Hematopoietic multipotent progenitor cell treated with erythropoietin and hydrocortisone succinate and interleukin-3 and kit ligand, for 8 days (in vitro differentiated cells): ENCODE data around the gene TP53I3.
A peak's percentile ranks its signal among the peaks of the same experiment; 100 is the strongest.
"Not testable (repeated sequence)": the region's sequence is repeated elsewhere in the genome, so short reads cannot be mapped to it uniquely, and the experiment has no call there.

Experiments
- DNase-seq: peaks from one replicate; pipeline ENCODE4 v3.0.0-alpha.2; 2015

TP53I3 gene

GRCh38 chr2:24084386-24085199, at the start of gene TP53I3:
Gene TP53I3 (minus strand): TSS chr2:24084834. CDS start chr2:24084326, 508 bp downstream.
- peak; percentile 80 for DNase-seq

GRCh38 chr2:24132543-24132942, 47.9 kb upstream of the TP53I3 start:
- no peak for DNase-seq

- DNase-seq: no peak
Measured at GRCh38 chr2:24125956-24126355, 41.3 kb upstream of the TP53I3 start.

- DNase-seq: no peak
Measured at GRCh38 chr2:24123922-24124580, 39.4 kb upstream of the TP53I3 start.

- peak; percentile 80 for DNase-seq
Measured at GRCh38 chr2:24123195-24123921, 38.7 kb upstream of the TP53I3 start, which contains the start of the genes FAM228B and PFN4. Gene FAM228B (plus strand): TSS chr2:24123469. CDS start chr2:24124362, 893 bp downstream. Gene PFN4 (minus strand): TSS chr2:24123334. CDS start chr2:24122535, 799 bp downstream.

- no peak for DNase-seq
Measured at GRCh38 chr2:24122366-24123194, 37.9 kb upstream of the TP53I3 start.

GRCh38 chr2:24121469-24121868, 36.8 kb upstream of the TP53I3 start:
- no peak for DNase-seq

GRCh38 chr2:24121066-24121465, 36.4 kb upstream of the TP53I3 start:
- DNase-seq: no peak

- DNase-seq: no peak
Measured at GRCh38 chr2:24117902-24118301, 33.3 kb upstream of the TP53I3 start.

- no peak for DNase-seq
Measured at GRCh38 chr2:24115057-24115456, 30.4 kb upstream of the TP53I3 start.

GRCh38 chr2:24111407-24111901, 26.8 kb upstream of the TP53I3 start:
- DNase-seq: no peak

GRCh38 chr2:24110660-24111303, 26.1 kb upstream of the TP53I3 start:
- no peak for DNase-seq

GRCh38 chr2:24109431-24109830, 24.8 kb upstream of the TP53I3 start:
- not testable (repeated sequence) for DNase-seq

GRCh38 chr2:24107336-24107735, 22.7 kb upstream of the TP53I3 start:
- DNase-seq: no peak

GRCh38 chr2:24106786-24107185, 22.2 kb upstream of the TP53I3 start:
- no peak for DNase-seq

- no peak for DNase-seq
Measured at GRCh38 chr2:24105816-24106215, 21.2 kb upstream of the TP53I3 start.

- no peak for DNase-seq
Measured at GRCh38 chr2:24104906-24105305, 20.3 kb upstream of the TP53I3 start.

- DNase-seq: no peak
Measured at GRCh38 chr2:24104110-24104650, 19.5 kb upstream of the TP53I3 start.

- no peak for DNase-seq
Measured at GRCh38 chr2:24102677-24103076, 18.0 kb upstream of the TP53I3 start.

GRCh38 chr2:24101992-24102391, 17.4 kb upstream of the TP53I3 start:
- no peak for DNase-seq

- DNase-seq: not testable (repeated sequence)
Measured at GRCh38 chr2:24100732-24101131, 16.1 kb upstream of the TP53I3 start.
